K562 (cell line): Measurements from ENCODE around the gene DUS4L. TPM values are rescaled to one million over a fixed set of nuclear protein-coding genes. Genes with fewer than 3 reads are reported as not detected.

Experiments
- AFF4 ChIP-seq: sonication (generic); formaldehyde crosslinking; IDR thresholded peaks from 2 replicates; pipeline ENCODE4 v1.8.0; 2023; ENCODE audit warnings: mild to moderate bottlenecking, missing genetic modification reagents
- CCAR2 ChIP-seq: fragments of 200-400 bp; formaldehyde crosslinking; IDR thresholded peaks from 2 replicates; pipeline ENCODE4 v1.6.1; 2017; ENCODE audit warnings: mild to moderate bottlenecking, low read depth, low read length
- CHCHD3 ChIP-seq: fragments of 250-450 bp; sonication (Bioruptor Pico); IDR thresholded peaks from 2 replicates; pipeline ENCODE4 v2.1.2; 2022; ENCODE audit warnings: mild to moderate bottlenecking
- CHD4 ChIP-seq: fragments of 200-600 bp; sonication (generic); IDR thresholded peaks from 3 replicates; pipeline ENCODE4 v1.6.1; 2012; ENCODE audit warnings: low read depth, mild to moderate bottlenecking, mixed read lengths, low read length, inconsistent platforms; ENCODE audit not compliant: insufficient read depth, insufficient replicate concordance, poor library complexity, severe bottlenecking
- CREB1 ChIP-seq, 2 experiments: sonication (generic) in 1 of 2; formaldehyde crosslinking in 1 of 2; IDR thresholded peaks; 2 replicates each; pipeline versions ENCODE4 v1.6.1 to v1.8.0; 2012 to 2022; ENCODE audit warnings: inconsistent platforms in 1 of 2, mild to moderate bottlenecking in 1 of 2, missing genetic modification reagents in 1 of 2, moderate library complexity in 1 of 2
- DACH1 ChIP-seq: fragments of 450-650 bp; IDR thresholded peaks from 2 replicates; pipeline ENCODE4 v1.6.1; 2018; ENCODE audit not compliant: partially characterized antibody
- FOXK1 ChIP-seq: sonication (generic); formaldehyde crosslinking; IDR thresholded peaks from 2 replicates; pipeline ENCODE4 v1.8.0; 2022; ENCODE audit warnings: missing genetic modification reagents, mild to moderate bottlenecking, borderline replicate concordance
- HEY1 ChIP-seq: fragments of 250-450 bp; sonication (Bioruptor Pico); IDR thresholded peaks from 2 replicates; pipeline ENCODE4 v1.5.0; 2020; ENCODE audit warnings: mild to moderate bottlenecking, moderate library complexity, borderline replicate concordance
- HIVEP1 ChIP-seq: fragments of 250-450 bp; sonication (Bioruptor Pico); IDR thresholded peaks from 2 replicates; pipeline ENCODE4 v1.4.0; 2020; ENCODE audit warnings: mild to moderate bottlenecking
- HLTF ChIP-seq: fragments of 450-650 bp; IDR thresholded peaks from 2 replicates; pipeline ENCODE4 v1.6.1; 2016
- NFE2 ChIP-seq: IDR thresholded peaks from 2 replicates; pipeline ENCODE4 v1.6.1; 2014; ENCODE audit warnings: antibody characterized with exemption, low read depth
- NR4A1 ChIP-seq, 2 experiments: fragments of 250-450 bp in 1 of 2; fragments of 450-650 bp in 1 of 2; sonication (Bioruptor Pico) in 1 of 2; IDR thresholded peaks; 2 replicates each; pipeline versions ENCODE4 v1.4.0 to v1.6.1; 2016 to 2020; ENCODE audit warnings: mild to moderate bottlenecking in 2 of 2, missing compliant biosample characterization in 1 of 2, missing genetic modification characterization in 1 of 2, moderate library complexity in 1 of 2
- RBM14 ChIP-seq: fragments of 200-400 bp; formaldehyde crosslinking; IDR thresholded peaks from 2 replicates; pipeline ENCODE4 v1.6.1; 2018; ENCODE audit warnings: low read depth, mild to moderate bottlenecking, low read length, moderate library complexity, borderline replicate concordance; ENCODE audit not compliant: insufficient read depth
- RFX1 ChIP-seq: fragments of 450-650 bp; IDR thresholded peaks from 2 replicates; pipeline ENCODE4 v1.6.1; 2016; ENCODE audit warnings: mild to moderate bottlenecking, moderate library complexity
- ZKSCAN1 ChIP-seq: fragments of 150-350 bp; IDR thresholded peaks from 2 replicates; pipeline ENCODE4 v1.6.1; 2016; ENCODE audit warnings: low read depth, low read length
- ZNF134 ChIP-seq: fragments of 250-450 bp; sonication (Bioruptor Pico); conservative IDR thresholded peaks from 2 replicates; pipeline ENCODE4 v1.4.0; 2020
- ZNF197 ChIP-seq: fragments of 200-800 bp; sonication (Bioruptor generic); IDR thresholded peaks from 2 replicates; pipeline ENCODE4 v1.6.1; 2016; ENCODE audit warnings: low read depth, missing genetic modification characterization, missing compliant biosample characterization
- ZNF609 ChIP-seq: sonication (generic); formaldehyde crosslinking; IDR thresholded peaks from 2 replicates; pipeline ENCODE4 v1.8.1; 2023; ENCODE audit warnings: missing genetic modification reagents, mild to moderate bottlenecking, borderline replicate concordance
- polyA plus RNA-seq, 8 experiments: library from polyadenylated mRNA; depleted of rRNA in 4 of 8; stranded (reverse) in 5 of 8; unstranded in 3 of 8; fragments of >200 nt; fragmentation: Nextera tagmentation in 2 of 8; fragmentation: Illumina TruSeq in 1 of 8; extraction: Ambion mirVana in 2 of 8; extraction: Trizol in 1 of 8; gene quantifications; 2 replicates each; pipeline versions ENCODE4 v1.2.1 to v1.2.3, GENCODE V29; 2011 to 2014; ENCODE audit warnings: inconsistent platforms in 1 of 8, missing spikeins in 1 of 8
- total RNA-seq, 7 experiments: library from RNA; depleted of rRNA in 6 of 7; stranded (reverse); fragments of >200 nt in 6 of 7; fragmentation: Illumina TruSeq in 2 of 7; extraction: Trizol in 2 of 7; gene quantifications; 2 replicates each; pipeline versions ENCODE4 v1.2.1 to v1.2.3, GENCODE V29; 2011 to 2021; ENCODE audit warnings: low replicate concordance in 1 of 7

DUS4L gene
- total and polyA plus RNA-seq, 9 of the 15 experiments (the other 6 are each of a cell fraction or from before 2014, with no cell fraction given) = 12.2 to 33.6 (median 28.6) TPM

- TF ChIP-seq ZNF609 (CRISPR knock-in tag) (peak; percentile 94), HLTF (0 out of 2 replicates have a peak, but pooled peaks have one; percentile 66), RBM14 (0 out of 2 replicates have a peak, but pooled peaks have one; percentile 74), RFX1 (no peak), NFE2 (0 out of 2 replicates have a peak, but pooled peaks have one; percentile 12), CHD4 (no peak), AFF4 (CRISPR knock-in tag) (0 out of 2 replicates have a peak, but pooled peaks have one; percentile 13), ZKSCAN1 (peak; percentile 34), FOXK1 (CRISPR knock-in tag) (no peak; the same call in 1 of the 2 replicates), HEY1 (no peak), ZNF197 (CRISPR knock-in tag) (peak; percentile 72; the same call in 1 of the 2 replicates), CHCHD3 (CRISPR knock-in tag) (no peak), NR4A1 (CRISPR knock-in tag; IDR thresholded peaks at IDR 0.05) (peak; percentile 92; the same call in 1 of the 2 replicates), NR4A1 (tag; IDR thresholded peaks at IDR 0.05) (peak; percentile 89; the same call in 1 of the 2 replicates), DACH1 (no peak), ZNF134 (CRISPR knock-in tag) (peak; percentile 72), CCAR2 (no peak), HIVEP1 (no peak), CREB1 (IDR thresholded peaks at IDR 0.05) (peak; percentile 97), CREB1 (CRISPR knock-in tag; IDR thresholded peaks at IDR 0.05) (peak; percentile 92)
Observed at GRCh38 chr7:107579885-107580715, 16.3 kb downstream of the DUS4L start, which contains the start of gene BCAP29 (continued).
